Astrocyte (in vitro differentiated cells and primary cell): ENCODE results near the gene MIOS.

Experiments used
- EZH2 ChIP-seq: IDR thresholded peaks from 2 replicates; pipeline ENCODE4 v1.6.1; 2012; ENCODE audit warnings: mild to moderate bottlenecking, low read length, inconsistent platforms; ENCODE audit not compliant: insufficient read depth
- TF ChIP-seq, protein P1 (sequence below): IDR thresholded peaks from 2 replicates; pipeline ENCODE4 v1.5.1; 2011; ENCODE audit warnings: low read depth, mild to moderate bottlenecking, inconsistent platforms, low read length, moderate library complexity; ENCODE audit not compliant: insufficient read depth

DNA sequence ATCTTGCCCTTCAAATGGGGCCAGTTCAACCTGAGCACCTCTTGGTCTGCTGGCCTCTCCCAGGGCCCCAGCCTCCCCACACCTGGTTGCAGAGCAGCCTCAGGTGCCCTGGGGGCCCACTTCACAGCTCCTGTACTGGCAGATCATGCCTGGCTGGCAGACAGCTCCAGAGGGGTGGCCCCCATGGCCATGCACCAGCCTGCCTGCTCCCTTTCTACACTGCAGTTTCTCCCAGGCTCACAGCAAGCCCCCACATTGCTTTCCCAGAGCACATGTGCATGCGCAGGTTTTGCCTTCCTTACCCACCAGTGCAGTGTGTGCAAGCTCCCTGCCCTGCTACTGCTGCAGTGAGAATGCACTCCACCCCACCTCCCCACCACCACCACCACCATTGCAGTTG is 9.8 kb upstream of the MIOS start:
- TF ChIP-seq, protein P1, sequence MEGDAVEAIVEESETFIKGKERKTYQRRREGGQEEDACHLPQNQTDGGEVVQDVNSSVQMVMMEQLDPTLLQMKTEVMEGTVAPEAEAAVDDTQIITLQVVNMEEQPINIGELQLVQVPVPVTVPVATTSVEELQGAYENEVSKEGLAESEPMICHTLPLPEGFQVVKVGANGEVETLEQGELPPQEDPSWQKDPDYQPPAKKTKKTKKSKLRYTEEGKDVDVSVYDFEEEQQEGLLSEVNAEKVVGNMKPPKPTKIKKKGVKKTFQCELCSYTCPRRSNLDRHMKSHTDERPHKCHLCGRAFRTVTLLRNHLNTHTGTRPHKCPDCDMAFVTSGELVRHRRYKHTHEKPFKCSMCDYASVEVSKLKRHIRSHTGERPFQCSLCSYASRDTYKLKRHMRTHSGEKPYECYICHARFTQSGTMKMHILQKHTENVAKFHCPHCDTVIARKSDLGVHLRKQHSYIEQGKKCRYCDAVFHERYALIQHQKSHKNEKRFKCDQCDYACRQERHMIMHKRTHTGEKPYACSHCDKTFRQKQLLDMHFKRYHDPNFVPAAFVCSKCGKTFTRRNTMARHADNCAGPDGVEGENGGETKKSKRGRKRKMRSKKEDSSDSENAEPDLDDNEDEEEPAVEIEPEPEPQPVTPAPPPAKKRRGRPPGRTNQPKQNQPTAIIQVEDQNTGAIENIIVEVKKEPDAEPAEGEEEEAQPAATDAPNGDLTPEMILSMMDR: no peak
- no peak for TF ChIP-seq EZH2
